Endothelial cell of umbilical vein (primary cell): ENCODE results near the gene CLIC1.

Experiments used
- CTCF ChIP-seq, 2 donors: IDR thresholded peaks; 1 replicate in 1 of 2; 2 replicates in 1 of 2; pipeline ENCODE4 v1.5.1; 2011; ENCODE audit warnings: low read length in 2 of 2, mild to moderate bottlenecking in 2 of 2, moderate library complexity in 2 of 2, control low read depth in 1 of 2, inconsistent platforms in 1 of 2, low read depth in 1 of 2; ENCODE audit not compliant: insufficient read depth in 1 of 2; ENCODE audit errors: extremely low read depth in 1 of 2
- EZH2 ChIP-seq: IDR thresholded peaks from 2 replicates; pipeline ENCODE4 v1.6.1; 2012; ENCODE audit warnings: borderline replicate concordance, low read depth, mild to moderate bottlenecking, moderate library complexity, low read length, inconsistent platforms; ENCODE audit not compliant: severe bottlenecking
- FOS ChIP-seq: IDR thresholded peaks from 2 replicates; pipeline ENCODE4 v1.6.1; 2011; ENCODE audit warnings: mild to moderate bottlenecking, low read length, moderate library complexity, borderline replicate concordance; ENCODE audit not compliant: insufficient read depth
- GATA2 ChIP-seq: IDR thresholded peaks from 2 replicates; pipeline ENCODE4 v1.7.0; 2011; ENCODE audit warnings: low read depth, mild to moderate bottlenecking, moderate library complexity, mixed read lengths, low read length; ENCODE audit not compliant: insufficient read length, insufficient read depth
- JUN ChIP-seq: IDR thresholded peaks from 2 replicates; pipeline ENCODE4 v1.6.1; 2011; ENCODE audit warnings: borderline replicate concordance, low read depth; ENCODE audit not compliant: insufficient read length, insufficient read depth
- MAX ChIP-seq: IDR thresholded peaks from 2 replicates; pipeline ENCODE4 v1.6.1; 2011; ENCODE audit not compliant: insufficient read depth, insufficient read length
- MYC ChIP-seq: IDR thresholded peaks from one replicate; pipeline ENCODE4 v1.6.1; 2011; ENCODE audit warnings: mild to moderate bottlenecking, low read depth, low read length
- POLR2A ChIP-seq: IDR thresholded peaks from 2 replicates; pipeline ENCODE4 v1.6.1; 2012; ENCODE audit warnings: low read depth, mild to moderate bottlenecking, control low read depth, low read length
- POLR2AphosphoS5 ChIP-seq: IDR thresholded peaks from 2 replicates; pipeline ENCODE4 v1.6.1; 2012; ENCODE audit warnings: low read depth, mild to moderate bottlenecking, control low read depth, low read length, moderate library complexity; ENCODE audit not compliant: insufficient read depth

- TF ChIP-seq EZH2: no peak
- TF ChIP-seq CTCF (IDR thresholded peaks at IDR 0.05; ENCODE audit: extremely low read depth in 1 of 2, insufficient read depth in 1 of 2, low read depth in 1 of 2, low read length in 2 of 2): no peak
- TF ChIP-seq MAX: no peak
- TF ChIP-seq FOS: no peak
- no peak for TF ChIP-seq MYC
- no peak for TF ChIP-seq POLR2A
- TF ChIP-seq POLR2AphosphoS5: no peak
- TF ChIP-seq JUN: no peak
- no peak for TF ChIP-seq GATA2
Observed at GRCh38 chr6:31717499-31718222, 18.7 kb downstream of the CLIC1 start.
